Liver (tissue), 9 donors: ENCODE measurements around the gene PET100. TPM values are rescaled to one million over a fixed set of nuclear protein-coding genes. Genes with fewer than 3 reads are reported as not detected.

Source experiments
- DNase-seq: peaks from one replicate; pipeline ENCODE4 v3.0.0-alpha.2; 2017; ENCODE audit warnings: low spot score
- H3K27ac ChIP-seq, 2 donors: one replicate each; pipeline ENCODE4 v1.7.0; 2013; ENCODE audit warnings: inconsistent platforms in 2 of 2, low read length in 2 of 2, control low read depth in 1 of 2, low read depth in 1 of 2, mild to moderate bottlenecking in 1 of 2
- H3K27me3 ChIP-seq, 4 donors: one replicate each; pipeline versions ENCODE4 v1.6.1 to v1.7.0; 2013; ENCODE audit warnings: low read length in 3 of 4, inconsistent platforms in 1 of 4, mild to moderate bottlenecking in 1 of 4, moderate library complexity in 1 of 4; ENCODE audit not compliant: control insufficient read depth in 4 of 4, insufficient read depth in 4 of 4
- H3K36me3 ChIP-seq, 4 donors: one replicate each; pipeline versions ENCODE4 v1.6.1 to v1.7.0; 2013; ENCODE audit warnings: low read length in 3 of 4, mild to moderate bottlenecking in 3 of 4, low read depth in 1 of 4, moderate library complexity in 1 of 4; ENCODE audit not compliant: control insufficient read depth in 4 of 4, insufficient read depth in 3 of 4
- H3K4me1 ChIP-seq, 4 donors: one replicate each; pipeline versions ENCODE4 v1.6.1 to v1.7.0; 2013; ENCODE audit warnings: low read length in 3 of 4, mild to moderate bottlenecking in 3 of 4, moderate library complexity in 1 of 4; ENCODE audit not compliant: control insufficient read depth in 4 of 4, insufficient read depth in 4 of 4
- H3K4me3 ChIP-seq, 3 donors: one replicate each; pipeline versions ENCODE4 v1.6.1 to v1.7.0; 2013; ENCODE audit warnings: low read length in 3 of 3, control low read depth in 1 of 3, low read depth in 1 of 3, mild to moderate bottlenecking in 1 of 3
- H3K9ac ChIP-seq, 2 donors: one replicate each; pipeline ENCODE4 v1.7.0; 2013; ENCODE audit warnings: low read length in 2 of 2, mild to moderate bottlenecking in 2 of 2, moderate library complexity in 2 of 2, control low read depth in 1 of 2, low read depth in 1 of 2
- H3K9me3 ChIP-seq, 4 donors: one replicate each; pipeline versions ENCODE4 v1.6.1 to v1.7.0; 2013; ENCODE audit warnings: low read length in 3 of 4; ENCODE audit not compliant: control insufficient read depth in 4 of 4
- EGR1 ChIP-seq, 2 donors: IDR thresholded peaks; 2 replicates each; pipeline ENCODE4 v1.6.1; 2016 to 2018; ENCODE audit warnings: antibody characterized with exemption in 2 of 2, low read depth in 2 of 2
- FOXA1 ChIP-seq: IDR thresholded peaks from 2 replicates; pipeline ENCODE4 v1.6.1; 2016; ENCODE audit warnings: antibody characterized with exemption
- FOXA2 ChIP-seq: IDR thresholded peaks from 2 replicates; pipeline ENCODE4 v1.6.1; 2016; ENCODE audit warnings: antibody characterized with exemption
- GABPA ChIP-seq, 2 donors: IDR thresholded peaks in 1 of 2; conservative IDR thresholded peaks in 1 of 2; 2 replicates each; pipeline ENCODE4 v1.6.1; 2016; ENCODE audit warnings: antibody characterized with exemption in 2 of 2, mild to moderate bottlenecking in 1 of 2, moderate library complexity in 1 of 2
- HNF4A ChIP-seq, 2 donors: conservative IDR thresholded peaks; 2 replicates each; pipeline ENCODE4 v1.6.1; 2016; ENCODE audit warnings: antibody characterized with exemption in 2 of 2, mild to moderate bottlenecking in 2 of 2
- HNF4G ChIP-seq: IDR thresholded peaks from 2 replicates; pipeline ENCODE4 v1.6.1; 2016; ENCODE audit warnings: antibody characterized with exemption
- JUND ChIP-seq, 2 donors: IDR thresholded peaks; 2 replicates each; pipeline ENCODE4 v1.6.1; 2016; ENCODE audit warnings: antibody characterized with exemption in 2 of 2
- NR2F2 ChIP-seq: IDR thresholded peaks from 2 replicates; pipeline ENCODE4 v1.6.1; 2016; ENCODE audit warnings: antibody characterized with exemption
- RAD21 ChIP-seq, 2 donors: IDR thresholded peaks; 2 replicates each; pipeline ENCODE4 v1.6.1; 2016; ENCODE audit warnings: antibody characterized with exemption in 2 of 2, mild to moderate bottlenecking in 2 of 2
- RXRA ChIP-seq, 2 donors: IDR thresholded peaks; 2 replicates each; pipeline ENCODE4 v1.6.1; 2017 to 2018; ENCODE audit warnings: antibody characterized with exemption in 2 of 2, mild to moderate bottlenecking in 1 of 2
- SP1 ChIP-seq: IDR thresholded peaks from 2 replicates; pipeline ENCODE4 v1.6.1; 2018; ENCODE audit warnings: antibody characterized with exemption, mild to moderate bottlenecking
- TAF1 ChIP-seq: conservative IDR thresholded peaks from 2 replicates; pipeline ENCODE4 v1.6.1; 2016; ENCODE audit warnings: antibody characterized with exemption, mild to moderate bottlenecking
- YY1 ChIP-seq: IDR thresholded peaks from 2 replicates; pipeline ENCODE4 v1.6.1; 2016; ENCODE audit warnings: antibody characterized with exemption, mild to moderate bottlenecking
- WGBS: extraction: QIAGEN DNeasy Blood & Tissue Kit; methylation state at CpG from one replicate; pipeline ENCODE4 v1.1.7; 2013; 5-methylcytosine and 5-hydroxymethylcytosine counted together
- polyA plus RNA-seq, 2 donors: library from polyadenylated mRNA; stranded (reverse) in 1 of 2; unstranded in 1 of 2; fragments of 200-250 nt in 1 of 2; fragments of >200 nt in 1 of 2; fragmentation: Nextera tagmentation in 1 of 2; extraction: Ambion mirVana in 1 of 2; gene quantifications; one replicate each; pipeline versions ENCODE4 v1.2.1 to v1.2.3, GENCODE V29; 2013 to 2015
- total RNA-seq, 2 donors: library from RNA; depleted of rRNA; stranded (reverse); fragments of >200 nt; gene quantifications; one replicate each; pipeline ENCODE4 v1.2.3, GENCODE V29; 2014
- TF ChIP-seq, protein P1 (sequence below): IDR thresholded peaks from 2 replicates; pipeline ENCODE4 v1.6.1; 2016; ENCODE audit warnings: antibody characterized with exemption
- TF ChIP-seq, protein P2 (sequence below): fragments of 150-350 bp; IDR thresholded peaks from 2 replicates; pipeline ENCODE4 v1.5.1; 2017; ENCODE audit warnings: improper control_type of control experiment, low read depth, low read length; ENCODE audit not compliant: missing input control
- TF ChIP-seq, protein P3 (sequence below): IDR thresholded peaks from 2 replicates; pipeline ENCODE4 v1.6.1; 2016; ENCODE audit warnings: antibody characterized with exemption, mild to moderate bottlenecking
- TF ChIP-seq, protein P4 (sequence below): IDR thresholded peaks from 2 replicates; pipeline ENCODE4 v1.6.1; 2016; ENCODE audit warnings: antibody characterized with exemption
- TF ChIP-seq, protein P5 (sequence below): IDR thresholded peaks from 2 replicates; pipeline ENCODE4 v1.6.1; 2016; ENCODE audit warnings: antibody characterized with exemption
- donor health status: healthy.
- donor health status: healthy.
- donor health status: healthy.
- donor health status: healthy.
- donor health status: healthy.

PET100 gene
- total and polyA plus RNA-seq, 4 donors: 4.8 to 225 (median 26.7) TPM

DNA sequence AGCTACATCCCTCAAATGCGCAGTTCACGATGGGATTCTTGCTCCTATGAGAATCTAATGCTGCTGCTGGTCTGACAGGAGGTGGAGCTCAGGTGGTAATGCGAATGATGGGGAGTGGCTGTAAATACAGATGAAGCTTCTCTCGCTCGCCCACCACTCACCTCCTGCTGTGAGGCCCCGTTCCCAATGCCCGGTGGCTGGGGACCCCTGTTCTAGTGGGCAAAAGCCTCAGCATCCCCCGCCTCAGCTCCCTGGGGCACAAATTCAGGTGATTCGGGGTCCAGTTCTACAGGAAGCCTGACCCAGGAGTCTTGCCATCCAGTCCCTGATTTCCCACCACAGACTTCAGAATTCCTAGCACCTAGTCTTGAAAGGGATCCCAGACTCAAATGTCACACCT lies 42.9 kb downstream of the PET100 start:
- no peaks in the 10 kb centered on the region for H3K9me3 ChIP-seq
- H3K9ac ChIP-seq: no peak overlapping the region
- TF ChIP-seq TAF1 (no peak), SP1 (no peak), FOXA1 (no peak), GABPA (IDR thresholded peaks at IDR 0.05 in 1 of 2, conservative IDR thresholded peaks at IDR 0.05 in 1 of 2) (no peak), RXRA (IDR thresholded peaks at IDR 0.05) (no peak), HNF4A (conservative IDR thresholded peaks at IDR 0.05) (no peak), YY1 (no peak), NR2F2 (no peak), JUND (IDR thresholded peaks at IDR 0.05) (no peak), EGR1 (IDR thresholded peaks at IDR 0.05; ENCODE audit: low read depth in 2 of 2) (no peak), HNF4G (no peak), RAD21 (IDR thresholded peaks at IDR 0.05) (no peak), FOXA2 (no peak)
- TF ChIP-seq, protein P1, sequence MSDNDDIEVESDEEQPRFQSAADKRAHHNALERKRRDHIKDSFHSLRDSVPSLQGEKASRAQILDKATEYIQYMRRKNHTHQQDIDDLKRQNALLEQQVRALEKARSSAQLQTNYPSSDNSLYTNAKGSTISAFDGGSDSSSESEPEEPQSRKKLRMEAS: no peak
- TF ChIP-seq, protein P2, sequence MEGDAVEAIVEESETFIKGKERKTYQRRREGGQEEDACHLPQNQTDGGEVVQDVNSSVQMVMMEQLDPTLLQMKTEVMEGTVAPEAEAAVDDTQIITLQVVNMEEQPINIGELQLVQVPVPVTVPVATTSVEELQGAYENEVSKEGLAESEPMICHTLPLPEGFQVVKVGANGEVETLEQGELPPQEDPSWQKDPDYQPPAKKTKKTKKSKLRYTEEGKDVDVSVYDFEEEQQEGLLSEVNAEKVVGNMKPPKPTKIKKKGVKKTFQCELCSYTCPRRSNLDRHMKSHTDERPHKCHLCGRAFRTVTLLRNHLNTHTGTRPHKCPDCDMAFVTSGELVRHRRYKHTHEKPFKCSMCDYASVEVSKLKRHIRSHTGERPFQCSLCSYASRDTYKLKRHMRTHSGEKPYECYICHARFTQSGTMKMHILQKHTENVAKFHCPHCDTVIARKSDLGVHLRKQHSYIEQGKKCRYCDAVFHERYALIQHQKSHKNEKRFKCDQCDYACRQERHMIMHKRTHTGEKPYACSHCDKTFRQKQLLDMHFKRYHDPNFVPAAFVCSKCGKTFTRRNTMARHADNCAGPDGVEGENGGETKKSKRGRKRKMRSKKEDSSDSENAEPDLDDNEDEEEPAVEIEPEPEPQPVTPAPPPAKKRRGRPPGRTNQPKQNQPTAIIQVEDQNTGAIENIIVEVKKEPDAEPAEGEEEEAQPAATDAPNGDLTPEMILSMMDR: no peak
- TF ChIP-seq, protein P3, sequence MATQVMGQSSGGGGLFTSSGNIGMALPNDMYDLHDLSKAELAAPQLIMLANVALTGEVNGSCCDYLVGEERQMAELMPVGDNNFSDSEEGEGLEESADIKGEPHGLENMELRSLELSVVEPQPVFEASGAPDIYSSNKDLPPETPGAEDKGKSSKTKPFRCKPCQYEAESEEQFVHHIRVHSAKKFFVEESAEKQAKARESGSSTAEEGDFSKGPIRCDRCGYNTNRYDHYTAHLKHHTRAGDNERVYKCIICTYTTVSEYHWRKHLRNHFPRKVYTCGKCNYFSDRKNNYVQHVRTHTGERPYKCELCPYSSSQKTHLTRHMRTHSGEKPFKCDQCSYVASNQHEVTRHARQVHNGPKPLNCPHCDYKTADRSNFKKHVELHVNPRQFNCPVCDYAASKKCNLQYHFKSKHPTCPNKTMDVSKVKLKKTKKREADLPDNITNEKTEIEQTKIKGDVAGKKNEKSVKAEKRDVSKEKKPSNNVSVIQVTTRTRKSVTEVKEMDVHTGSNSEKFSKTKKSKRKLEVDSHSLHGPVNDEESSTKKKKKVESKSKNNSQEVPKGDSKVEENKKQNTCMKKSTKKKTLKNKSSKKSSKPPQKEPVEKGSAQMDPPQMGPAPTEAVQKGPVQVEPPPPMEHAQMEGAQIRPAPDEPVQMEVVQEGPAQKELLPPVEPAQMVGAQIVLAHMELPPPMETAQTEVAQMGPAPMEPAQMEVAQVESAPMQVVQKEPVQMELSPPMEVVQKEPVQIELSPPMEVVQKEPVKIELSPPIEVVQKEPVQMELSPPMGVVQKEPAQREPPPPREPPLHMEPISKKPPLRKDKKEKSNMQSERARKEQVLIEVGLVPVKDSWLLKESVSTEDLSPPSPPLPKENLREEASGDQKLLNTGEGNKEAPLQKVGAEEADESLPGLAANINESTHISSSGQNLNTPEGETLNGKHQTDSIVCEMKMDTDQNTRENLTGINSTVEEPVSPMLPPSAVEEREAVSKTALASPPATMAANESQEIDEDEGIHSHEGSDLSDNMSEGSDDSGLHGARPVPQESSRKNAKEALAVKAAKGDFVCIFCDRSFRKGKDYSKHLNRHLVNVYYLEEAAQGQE: no peak
- TF ChIP-seq, protein P4, sequence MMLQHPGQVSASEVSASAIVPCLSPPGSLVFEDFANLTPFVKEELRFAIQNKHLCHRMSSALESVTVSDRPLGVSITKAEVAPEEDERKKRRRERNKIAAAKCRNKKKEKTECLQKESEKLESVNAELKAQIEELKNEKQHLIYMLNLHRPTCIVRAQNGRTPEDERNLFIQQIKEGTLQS: no peak
- TF ChIP-seq, protein P5, sequence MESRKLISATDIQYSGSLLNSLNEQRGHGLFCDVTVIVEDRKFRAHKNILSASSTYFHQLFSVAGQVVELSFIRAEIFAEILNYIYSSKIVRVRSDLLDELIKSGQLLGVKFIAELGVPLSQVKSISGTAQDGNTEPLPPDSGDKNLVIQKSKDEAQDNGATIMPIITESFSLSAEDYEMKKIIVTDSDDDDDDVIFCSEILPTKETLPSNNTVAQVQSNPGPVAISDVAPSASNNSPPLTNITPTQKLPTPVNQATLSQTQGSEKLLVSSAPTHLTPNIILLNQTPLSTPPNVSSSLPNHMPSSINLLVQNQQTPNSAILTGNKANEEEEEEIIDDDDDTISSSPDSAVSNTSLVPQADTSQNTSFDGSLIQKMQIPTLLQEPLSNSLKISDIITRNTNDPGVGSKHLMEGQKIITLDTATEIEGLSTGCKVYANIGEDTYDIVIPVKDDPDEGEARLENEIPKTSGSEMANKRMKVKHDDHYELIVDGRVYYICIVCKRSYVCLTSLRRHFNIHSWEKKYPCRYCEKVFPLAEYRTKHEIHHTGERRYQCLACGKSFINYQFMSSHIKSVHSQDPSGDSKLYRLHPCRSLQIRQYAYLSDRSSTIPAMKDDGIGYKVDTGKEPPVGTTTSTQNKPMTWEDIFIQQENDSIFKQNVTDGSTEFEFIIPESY: no peak
- H3K27me3 ChIP-seq: peaks cover 0 to 4% (median 0%) of the 10 kb centered on the region in 4 donors
- H3K27ac ChIP-seq: no peak overlapping the region
- WGBS: 48% methylated on average over 9 of the region's 9 CpGs
- no peak for DNase-seq
- no peak overlapping the region for H3K4me3 ChIP-seq
- peaks cover 0 to 4% (median 3%) of the 10 kb centered on the region in 4 donors for H3K4me1 ChIP-seq
- no peaks in the 10 kb centered on the region for H3K36me3 ChIP-seq
